HG03442 (cell line): Measurements from ENCODE around the gene LRP5.

Source experiments
- ATAC-seq: cut with Tn5 transposase; IDR thresholded peaks from one replicate; pipeline ENCODE4 v1.9.1; 2021; ENCODE audit warnings: mild to moderate bottlenecking, moderate library complexity; ENCODE audit not compliant: unreplicated experiment

LRP5 gene

GRCh38 chr11:68308068-68308467, 4.3 kb upstream of the LRP5 start:
- no peak for ATAC-seq

- no peak for ATAC-seq
Measured at GRCh38 chr11:68309621-68310185, 2.7 kb upstream of the LRP5 start.

- ATAC-seq = no peak
Measured at GRCh38 chr11:68311160-68312116, 953 bp upstream of the LRP5 start.

GRCh38 chr11:68312780-68313573, 586 bp downstream of the LRP5 start:
- ATAC-seq = peak; percentile 31

GRCh38 chr11:68313574-68314202, 1.3 kb downstream of the LRP5 start:
- ATAC-seq = no peak

- no peak for ATAC-seq
Measured at GRCh38 chr11:68314203-68315170, 2.1 kb downstream of the LRP5 start.

GRCh38 chr11:68315171-68315920, 3.0 kb downstream of the LRP5 start:
- ATAC-seq = no peak

- ATAC-seq = no peak
Measured at GRCh38 chr11:68317147-68317785, 4.9 kb downstream of the LRP5 start.

GRCh38 chr11:68321293-68322051, 9.1 kb downstream of the LRP5 start:
- no peak for ATAC-seq

GRCh38 chr11:68322052-68322430, 9.7 kb downstream of the LRP5 start:
- no peak for ATAC-seq

- ATAC-seq = no peak
Measured at GRCh38 chr11:68324241-68324640, 11.8 kb downstream of the LRP5 start.

- ATAC-seq = no peak
Measured at GRCh38 chr11:68324695-68325094, 12.3 kb downstream of the LRP5 start.

- no peak for ATAC-seq
Measured at GRCh38 chr11:68325183-68325906, 13.0 kb downstream of the LRP5 start.

- ATAC-seq = no peak
Measured at GRCh38 chr11:68325907-68326220, 13.5 kb downstream of the LRP5 start.

- ATAC-seq = no peak
Measured at GRCh38 chr11:68326334-68327215, 14.2 kb downstream of the LRP5 start.

- ATAC-seq = no peak
Measured at GRCh38 chr11:68327586-68328370, 15.4 kb downstream of the LRP5 start.
